GM23338 (cell line): ENCODE data around the gene MUC6.

Source experiments
- CREB1 ChIP-seq: fragments of 250-450 bp; sonication (Bioruptor Pico); IDR thresholded peaks from 2 replicates; pipeline ENCODE4 v1.5.0; 2020; ENCODE audit warnings: low read depth, mild to moderate bottlenecking, moderate library complexity
- CTCF ChIP-seq, 2 experiments: fragments of 200-600 bp in 1 of 2; sonication (generic) in 1 of 2; conservative IDR thresholded peaks; 2 replicates each; pipeline versions ENCODE4 v1.5.1 to v1.6.1; 2016 to 2017; ENCODE audit warnings: antibody characterized with exemption in 2 of 2, low read depth in 2 of 2, mild to moderate bottlenecking in 2 of 2, moderate library complexity in 1 of 2
- POLR2AphosphoS5 ChIP-seq: IDR thresholded peaks from 2 replicates; pipeline ENCODE4 v1.6.1; 2016; ENCODE audit warnings: antibody characterized with exemption, low read depth

GRCh38 chr11:968822-969221, 67.7 kb downstream of the MUC6 start:
- TF ChIP-seq POLR2AphosphoS5, result no peak
- no peak for TF ChIP-seq CTCF (conservative IDR thresholded peaks at IDR 0.05; ENCODE audit: low read depth in 2 of 2)
- no peak for TF ChIP-seq CREB1
